GM19455 (cell line): ENCODE results near the gene HLX.

Experiments
- ATAC-seq: cut with Tn5 transposase; IDR thresholded peaks from one replicate; pipeline ENCODE4 v1.9.1; 2021; ENCODE audit not compliant: unreplicated experiment

Gene HLX

GRCh38 chr1:220894025-220894923 is 15.0 kb downstream of the HLX start:
- no peak for ATAC-seq

GRCh38 chr1:220894924-220895256 is 15.6 kb downstream of the HLX start:
- ATAC-seq = no peak

GRCh38 chr1:220895412-220895946 is 16.2 kb downstream of the HLX start:
- no peak for ATAC-seq

- ATAC-seq = no peak
Observed at GRCh38 chr1:220896092-220896491, 16.8 kb downstream of the HLX start.

GRCh38 chr1:220900842-220901241 is 21.6 kb downstream of the HLX start:
- ATAC-seq = no peak

- ATAC-seq = no peak
Observed at GRCh38 chr1:220901881-220902280, 22.6 kb downstream of the HLX start.

GRCh38 chr1:220902916-220903315 is 23.7 kb downstream of the HLX start:
- no peak for ATAC-seq

- ATAC-seq = no peak
Observed at GRCh38 chr1:220904876-220905275, 25.6 kb downstream of the HLX start.

- no peak for ATAC-seq
Observed at GRCh38 chr1:220905650-220906560, 26.7 kb downstream of the HLX start.

GRCh38 chr1:220906561-220907334 is 27.5 kb downstream of the HLX start:
- ATAC-seq = no peak

- ATAC-seq = peak; percentile 61
Observed at GRCh38 chr1:220908757-220909156, 29.5 kb downstream of the HLX start.

- no peak for ATAC-seq
Observed at GRCh38 chr1:220910021-220910420, 30.8 kb downstream of the HLX start.

GRCh38 chr1:220914283-220915116 is 35.3 kb downstream of the HLX start:
- no peak for ATAC-seq

GRCh38 chr1:220915117-220915440 is 35.8 kb downstream of the HLX start:
- no peak for ATAC-seq

- no peak for ATAC-seq
Observed at GRCh38 chr1:220915954-220916353, 36.7 kb downstream of the HLX start.

GRCh38 chr1:220917101-220917500 is 37.9 kb downstream of the HLX start:
- ATAC-seq = no peak

GRCh38 chr1:220917535-220918209 is 38.4 kb downstream of the HLX start:
- no peak for ATAC-seq

- ATAC-seq = no peak
Observed at GRCh38 chr1:220918285-220918951, 39.2 kb downstream of the HLX start.

GRCh38 chr1:220920967-220921366 is 41.7 kb downstream of the HLX start:
- ATAC-seq = no peak
